ENCODE data around the gene FAM131C. TPM values are rescaled to one million over a fixed set of nuclear protein-coding genes. Genes with fewer than 3 reads are reported as not detected.

FAM131C gene
- polyA plus RNA-seq, 3 donors = not detected

DNA sequence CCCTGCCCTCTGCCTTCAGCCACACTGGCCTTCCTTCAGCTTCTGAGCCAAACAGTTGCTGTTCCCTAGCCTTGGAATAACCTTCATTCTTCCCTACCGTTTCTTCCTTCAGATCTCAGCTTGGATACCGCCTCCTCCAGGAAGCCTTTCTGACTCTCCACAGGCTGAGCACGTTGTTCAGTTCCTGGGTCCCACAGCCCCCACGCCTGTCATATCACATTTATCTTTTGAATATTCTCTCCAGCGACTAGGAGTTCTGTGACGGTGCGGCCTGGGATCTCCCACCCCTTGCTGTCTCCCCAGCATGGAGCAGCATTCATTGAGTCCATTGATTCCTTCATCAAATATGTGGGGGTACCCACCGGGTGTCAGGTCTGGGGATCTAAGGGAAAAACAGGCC is 43.2 kb upstream of the FAM131C start:
- Mint-ChIP-seq H3K4me3 (no peak overlapping the region), H3K27ac (no peak overlapping the region), H3K4me1 (no peaks in the 10 kb centered on the region), H3K36me3 (no peaks in the 10 kb centered on the region), H3K9me3 (no peaks in the 10 kb centered on the region), H3K27me3 (ENCODE audit: low read depth in 3 of 3) (peaks cover 0 to 9% (median 4%) of the 10 kb centered on the region in 3 donors)
- no peak overlapping the region for H2AFZ ChIP-seq (ENCODE audit: insufficient read depth, low read depth, low read length, poor library complexity, severe bottlenecking)
- intact Hi-C loops (cut with micrococcal nuclease) = no loop called here
- TF ChIP-seq, protein P1, sequence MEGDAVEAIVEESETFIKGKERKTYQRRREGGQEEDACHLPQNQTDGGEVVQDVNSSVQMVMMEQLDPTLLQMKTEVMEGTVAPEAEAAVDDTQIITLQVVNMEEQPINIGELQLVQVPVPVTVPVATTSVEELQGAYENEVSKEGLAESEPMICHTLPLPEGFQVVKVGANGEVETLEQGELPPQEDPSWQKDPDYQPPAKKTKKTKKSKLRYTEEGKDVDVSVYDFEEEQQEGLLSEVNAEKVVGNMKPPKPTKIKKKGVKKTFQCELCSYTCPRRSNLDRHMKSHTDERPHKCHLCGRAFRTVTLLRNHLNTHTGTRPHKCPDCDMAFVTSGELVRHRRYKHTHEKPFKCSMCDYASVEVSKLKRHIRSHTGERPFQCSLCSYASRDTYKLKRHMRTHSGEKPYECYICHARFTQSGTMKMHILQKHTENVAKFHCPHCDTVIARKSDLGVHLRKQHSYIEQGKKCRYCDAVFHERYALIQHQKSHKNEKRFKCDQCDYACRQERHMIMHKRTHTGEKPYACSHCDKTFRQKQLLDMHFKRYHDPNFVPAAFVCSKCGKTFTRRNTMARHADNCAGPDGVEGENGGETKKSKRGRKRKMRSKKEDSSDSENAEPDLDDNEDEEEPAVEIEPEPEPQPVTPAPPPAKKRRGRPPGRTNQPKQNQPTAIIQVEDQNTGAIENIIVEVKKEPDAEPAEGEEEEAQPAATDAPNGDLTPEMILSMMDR (IDR thresholded peaks at IDR 0.05) = no peak
- no peak overlapping the region for H3K4me2 ChIP-seq (replicated peaks; ENCODE audit: extremely low read depth, low read length, poor library complexity, severe bottlenecking)
- no peaks in the 10 kb centered on the region for H3K9me3 ChIP-seq (replicated peaks in 1 of 2; ENCODE audit: control insufficient read depth in 1 of 2, insufficient read depth in 1 of 2, low read length in 2 of 2)
- no peak overlapping the region for H3K27ac ChIP-seq (ENCODE audit: low read depth in 1 of 2, low read length in 2 of 2)
- H3K4me1 ChIP-seq (ENCODE audit: control insufficient read depth in 1 of 2, insufficient read depth in 2 of 2, low read length in 2 of 2) = no peaks in the 10 kb centered on the region
- no peak overlapping the region for H3K4me3 ChIP-seq (replicated peaks in 1 of 3; ENCODE audit: low read depth in 2 of 3, low read length in 3 of 3)
- no peak overlapping the region for H3K9ac ChIP-seq (ENCODE audit: insufficient read depth, low read length, poor library complexity, severe bottlenecking)
- no peaks in the 10 kb centered on the region for H4K20me1 ChIP-seq (ENCODE audit: insufficient read depth, low read length)
- H3K27me3 ChIP-seq (ENCODE audit: control insufficient read depth in 2 of 2, insufficient read depth in 2 of 2, low read length in 2 of 2) = no peaks in the 10 kb centered on the region
- no peak for DNase-seq
- H3K36me3 ChIP-seq (replicated peaks in 1 of 2; ENCODE audit: control insufficient read depth in 1 of 2, insufficient read depth in 2 of 2, low read length in 2 of 2) = no peaks in the 10 kb centered on the region
- 89% methylated on average over 4 of the region's 8 CpGs for WGBS (ENCODE audit: insufficient coverage)
- no peaks in the 10 kb centered on the region for H3K79me2 ChIP-seq (ENCODE audit: insufficient read depth, low read length)

DNA sequence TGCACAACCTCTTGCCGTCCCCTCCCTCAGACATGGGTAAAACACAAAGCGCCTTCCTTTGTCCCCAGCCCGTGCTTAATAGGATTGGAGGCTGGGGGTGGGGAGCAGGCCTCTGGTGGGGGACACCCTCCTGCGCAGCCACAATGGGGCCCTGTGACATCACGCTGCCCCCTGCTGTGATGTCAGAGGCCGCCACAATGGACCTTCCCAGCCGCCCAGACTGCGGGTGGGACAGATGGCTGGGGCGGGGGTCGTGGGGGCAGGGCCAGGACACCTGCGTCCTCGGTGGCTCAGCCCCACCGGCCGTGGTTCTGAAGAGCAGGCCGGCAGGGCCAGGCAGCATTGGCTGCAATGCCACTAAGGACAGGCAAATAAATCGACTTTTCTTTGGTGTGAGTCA is 42.6 kb upstream of the FAM131C start:
- Histone ChIP-seq H3K79me2 (ENCODE audit: insufficient read depth, low read length) (no peaks in the 10 kb centered on the region), H3K36me3 (replicated peaks in 1 of 2; ENCODE audit: control insufficient read depth in 1 of 2, insufficient read depth in 2 of 2, low read length in 2 of 2) (no peaks in the 10 kb centered on the region), H3K27ac (ENCODE audit: low read depth in 1 of 2, low read length in 2 of 2) (no peak overlapping the region), H3K4me1 (ENCODE audit: control insufficient read depth in 1 of 2, insufficient read depth in 2 of 2, low read length in 2 of 2) (no peaks in the 10 kb centered on the region), H4K20me1 (ENCODE audit: insufficient read depth, low read length) (no peaks in the 10 kb centered on the region), H3K9ac (ENCODE audit: insufficient read depth, low read length, poor library complexity, severe bottlenecking) (no peak overlapping the region), H3K4me3 (replicated peaks in 1 of 3; ENCODE audit: low read depth in 2 of 3, low read length in 3 of 3) (no peak overlapping the region), H3K9me3 (replicated peaks in 1 of 2; ENCODE audit: control insufficient read depth in 1 of 2, insufficient read depth in 1 of 2, low read length in 2 of 2) (no peaks in the 10 kb centered on the region), H3K4me2 (replicated peaks; ENCODE audit: extremely low read depth, low read length, poor library complexity, severe bottlenecking) (no peak overlapping the region), H2AFZ (ENCODE audit: insufficient read depth, low read depth, low read length, poor library complexity, severe bottlenecking) (no peak overlapping the region), H3K27me3 (ENCODE audit: control insufficient read depth in 2 of 2, insufficient read depth in 2 of 2, low read length in 2 of 2) (no peaks in the 10 kb centered on the region)
- no peak for DNase-seq
- 88% methylated on average over 15 of the region's 16 CpGs for WGBS (ENCODE audit: insufficient coverage)
- TF ChIP-seq, protein P1 (IDR thresholded peaks at IDR 0.05) = no peak
- no peak overlapping the region for H3K4me3 Mint-ChIP-seq
- H3K27me3 Mint-ChIP-seq (ENCODE audit: low read depth in 3 of 3) = peaks cover 5 to 8% (median 6%) of the 10 kb centered on the region in 3 donors
- H3K4me1 Mint-ChIP-seq = no peaks in the 10 kb centered on the region
- H3K36me3 Mint-ChIP-seq = no peaks in the 10 kb centered on the region
- H3K27ac Mint-ChIP-seq = no peak overlapping the region
- H3K9me3 Mint-ChIP-seq = no peaks in the 10 kb centered on the region
- intact Hi-C loops (cut with micrococcal nuclease) = no loop called here

Measured in CD14-positive monocyte (primary cell).